Tibial nerve (tissue), 4 donors: Measurements from ENCODE around the gene GARIN5B.

Source experiments
- EP300 ChIP-seq, 2 donors: sonication (generic); formaldehyde crosslinking; IDR thresholded peaks; one replicate each; pipeline ENCODE4 v1.6.1; 2017; ENCODE audit warnings: antibody characterized with exemption in 2 of 2, mild to moderate bottlenecking in 1 of 2
- POLR2A ChIP-seq, 2 donors: fragments of 450-650 bp; IDR thresholded peaks; one replicate each; pipeline ENCODE4 v1.6.1; 2017; ENCODE audit warnings: antibody characterized with exemption in 2 of 2, mild to moderate bottlenecking in 2 of 2, moderate library complexity in 2 of 2
- TF ChIP-seq, protein P1 (sequence below), 5 experiments: fragments of 200-600 bp in 3 of 5; fragments of 450-650 bp in 2 of 5; sonication (generic) in 3 of 5; IDR thresholded peaks; one replicate each; pipeline ENCODE4 v1.5.1; 2016 to 2019; ENCODE audit warnings: antibody characterized with exemption in 5 of 5, mild to moderate bottlenecking in 3 of 5, moderate library complexity in 2 of 5

DNA sequence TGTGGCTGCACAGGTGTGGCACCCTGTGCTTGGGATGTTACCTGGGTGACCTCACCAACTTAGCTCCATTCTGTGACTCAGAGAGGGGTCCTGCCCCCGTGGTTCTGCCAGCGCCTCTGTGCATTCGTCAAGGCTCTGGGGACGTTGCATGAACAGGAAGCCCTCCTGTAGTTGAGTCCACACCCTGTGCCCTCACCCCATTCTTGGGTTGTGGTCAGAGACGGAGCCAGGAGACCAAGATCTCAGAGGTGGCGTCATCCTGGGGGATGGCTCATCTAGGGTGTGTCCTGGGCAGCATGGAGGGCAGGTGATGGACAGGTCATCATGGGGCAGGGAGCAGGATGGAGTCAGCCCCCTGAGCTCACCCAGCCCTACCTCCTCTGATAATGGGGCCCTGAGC is 11.0 kb downstream of the GARIN5B start:
- no peak for TF ChIP-seq POLR2A (IDR thresholded peaks at IDR 0.05)
- no peak for TF ChIP-seq EP300 (IDR thresholded peaks at IDR 0.05)
- TF ChIP-seq, protein P1, sequence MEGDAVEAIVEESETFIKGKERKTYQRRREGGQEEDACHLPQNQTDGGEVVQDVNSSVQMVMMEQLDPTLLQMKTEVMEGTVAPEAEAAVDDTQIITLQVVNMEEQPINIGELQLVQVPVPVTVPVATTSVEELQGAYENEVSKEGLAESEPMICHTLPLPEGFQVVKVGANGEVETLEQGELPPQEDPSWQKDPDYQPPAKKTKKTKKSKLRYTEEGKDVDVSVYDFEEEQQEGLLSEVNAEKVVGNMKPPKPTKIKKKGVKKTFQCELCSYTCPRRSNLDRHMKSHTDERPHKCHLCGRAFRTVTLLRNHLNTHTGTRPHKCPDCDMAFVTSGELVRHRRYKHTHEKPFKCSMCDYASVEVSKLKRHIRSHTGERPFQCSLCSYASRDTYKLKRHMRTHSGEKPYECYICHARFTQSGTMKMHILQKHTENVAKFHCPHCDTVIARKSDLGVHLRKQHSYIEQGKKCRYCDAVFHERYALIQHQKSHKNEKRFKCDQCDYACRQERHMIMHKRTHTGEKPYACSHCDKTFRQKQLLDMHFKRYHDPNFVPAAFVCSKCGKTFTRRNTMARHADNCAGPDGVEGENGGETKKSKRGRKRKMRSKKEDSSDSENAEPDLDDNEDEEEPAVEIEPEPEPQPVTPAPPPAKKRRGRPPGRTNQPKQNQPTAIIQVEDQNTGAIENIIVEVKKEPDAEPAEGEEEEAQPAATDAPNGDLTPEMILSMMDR (IDR thresholded peaks at IDR 0.05), result no peak
